K562 (cell line): Measurements from ENCODE around the gene AHCYL1.

Experiments used
- CREB1 ChIP-seq, 2 experiments: sonication (generic) in 1 of 2; formaldehyde crosslinking in 1 of 2; IDR thresholded peaks; 2 replicates each; pipeline versions ENCODE4 v1.6.1 to v1.8.0; 2012 to 2022; ENCODE audit warnings: inconsistent platforms in 1 of 2, mild to moderate bottlenecking in 1 of 2, missing genetic modification reagents in 1 of 2, moderate library complexity in 1 of 2
- CREM ChIP-seq: IDR thresholded peaks from 2 replicates; pipeline ENCODE4 v1.6.1; 2014; ENCODE audit warnings: antibody characterized with exemption, low read depth
- HDGF ChIP-seq: fragments of 450-650 bp; IDR thresholded peaks from 2 replicates; pipeline ENCODE4 v1.6.1; 2016
- MYC ChIP-seq, 2 experiments: fragments of 250-450 bp in 1 of 2; sonication (Bioruptor Pico) in 1 of 2; IDR thresholded peaks; 2 replicates each; pipeline versions ENCODE4 v1.5.1 to v1.6.1; 2012 to 2021; ENCODE audit warnings: low read depth in 2 of 2, borderline replicate concordance in 1 of 2, improper control_type of control experiment in 1 of 2, low read length in 1 of 2, mild to moderate bottlenecking in 1 of 2, moderate library complexity in 1 of 2
- NCOA6 ChIP-seq: fragments of 450-650 bp; IDR thresholded peaks from 2 replicates; pipeline ENCODE4 v1.6.1; 2017; ENCODE audit warnings: mild to moderate bottlenecking
- POLR2A ChIP-seq: fragments of 450-650 bp; conservative IDR thresholded peaks from 2 replicates; pipeline ENCODE4 v1.6.1; 2016
- POLR2AphosphoS5 ChIP-seq: IDR thresholded peaks from 2 replicates; pipeline ENCODE4 v1.6.1; 2011; ENCODE audit warnings: mild to moderate bottlenecking, low read depth, low read length, moderate library complexity; ENCODE audit not compliant: control insufficient read depth, insufficient read depth
- RBM15 ChIP-seq: fragments of 200-400 bp; formaldehyde crosslinking; IDR thresholded peaks from 2 replicates; pipeline ENCODE4 v1.6.1; 2018; ENCODE audit warnings: mild to moderate bottlenecking, low read length, moderate library complexity; ENCODE audit not compliant: insufficient read depth
- THAP12 ChIP-seq: fragments of 250-450 bp; sonication (Bioruptor Pico); IDR thresholded peaks from 2 replicates; pipeline ENCODE4 v1.9.0; 2021; ENCODE audit warnings: mild to moderate bottlenecking, inconsistent platforms
- TF ChIP-seq, protein P1 (sequence below), 3 experiments: IDR thresholded peaks in 2 of 3; conservative IDR thresholded peaks in 1 of 3; 2 replicates each; pipeline ENCODE4 v1.5.1; 2011 to 2012; ENCODE audit warnings: low read length in 3 of 3, mild to moderate bottlenecking in 3 of 3, control low read depth in 2 of 3, improper control_type of control experiment in 1 of 3, inconsistent platforms in 1 of 3, low read depth in 1 of 3, mixed read lengths in 1 of 3, moderate library complexity in 1 of 3; ENCODE audit not compliant: insufficient read depth in 2 of 3

DNA sequence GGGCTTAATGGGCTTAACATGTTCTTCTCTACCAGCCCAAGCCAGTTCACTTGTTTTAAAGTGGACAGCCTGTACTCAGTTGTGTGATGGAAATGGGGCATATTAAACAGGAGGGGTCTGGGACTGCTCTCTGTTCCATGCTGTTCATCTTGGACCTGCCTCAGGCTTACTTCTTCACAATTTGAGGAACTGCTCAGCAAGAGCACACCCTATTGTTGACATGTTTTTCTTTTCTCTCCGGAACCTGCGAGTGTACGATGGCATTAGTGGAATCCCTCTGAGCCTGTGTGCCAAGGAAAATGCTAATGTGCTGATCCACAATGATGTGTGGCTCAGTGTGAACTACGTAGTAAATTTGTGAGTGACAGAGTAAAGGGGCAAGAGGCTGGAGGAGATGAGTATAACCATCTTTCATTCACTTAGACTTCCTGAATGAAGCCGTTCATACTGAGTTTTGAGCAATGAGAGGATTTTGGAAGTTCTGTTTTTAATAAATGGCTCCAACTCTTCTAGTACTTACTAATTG is 6.9 kb downstream of the AHCYL1 start:
- no peak for TF ChIP-seq CREM
- TF ChIP-seq CREB1 (IDR thresholded peaks at IDR 0.05): no peak
- no peak for TF ChIP-seq CREB1 (CRISPR knock-in tag; IDR thresholded peaks at IDR 0.05)
- no peak for TF ChIP-seq RBM15
- TF ChIP-seq, protein P1, sequence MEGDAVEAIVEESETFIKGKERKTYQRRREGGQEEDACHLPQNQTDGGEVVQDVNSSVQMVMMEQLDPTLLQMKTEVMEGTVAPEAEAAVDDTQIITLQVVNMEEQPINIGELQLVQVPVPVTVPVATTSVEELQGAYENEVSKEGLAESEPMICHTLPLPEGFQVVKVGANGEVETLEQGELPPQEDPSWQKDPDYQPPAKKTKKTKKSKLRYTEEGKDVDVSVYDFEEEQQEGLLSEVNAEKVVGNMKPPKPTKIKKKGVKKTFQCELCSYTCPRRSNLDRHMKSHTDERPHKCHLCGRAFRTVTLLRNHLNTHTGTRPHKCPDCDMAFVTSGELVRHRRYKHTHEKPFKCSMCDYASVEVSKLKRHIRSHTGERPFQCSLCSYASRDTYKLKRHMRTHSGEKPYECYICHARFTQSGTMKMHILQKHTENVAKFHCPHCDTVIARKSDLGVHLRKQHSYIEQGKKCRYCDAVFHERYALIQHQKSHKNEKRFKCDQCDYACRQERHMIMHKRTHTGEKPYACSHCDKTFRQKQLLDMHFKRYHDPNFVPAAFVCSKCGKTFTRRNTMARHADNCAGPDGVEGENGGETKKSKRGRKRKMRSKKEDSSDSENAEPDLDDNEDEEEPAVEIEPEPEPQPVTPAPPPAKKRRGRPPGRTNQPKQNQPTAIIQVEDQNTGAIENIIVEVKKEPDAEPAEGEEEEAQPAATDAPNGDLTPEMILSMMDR (IDR thresholded peaks at IDR 0.05 in 2 of 3, conservative IDR thresholded peaks at IDR 0.05 in 1 of 3; ENCODE audit: insufficient read depth in 2 of 3, low read depth in 1 of 3, low read length in 3 of 3): no peak
- no peak for TF ChIP-seq THAP12
- TF ChIP-seq HDGF: no peak
- no peak for TF ChIP-seq POLR2AphosphoS5
- TF ChIP-seq POLR2A: no peak
- no peak for TF ChIP-seq NCOA6
- no peak for TF ChIP-seq MYC (IDR thresholded peaks at IDR 0.05; ENCODE audit: low read depth, low read length)
- no peak for TF ChIP-seq MYC (CRISPR knock-in tag; IDR thresholded peaks at IDR 0.05; ENCODE audit: borderline replicate concordance, low read depth)
